NCI-H2171 (cell line): ENCODE data around the gene RLN1.
"Not testable (repeated sequence)": the region's sequence is repeated elsewhere in the genome, so short reads cannot be mapped to it uniquely, and the experiment has no call there.

Experiments
- DNase-seq: peaks from one replicate; lab custom pipeline; 2025; lab: John Stamatoyannopoulos, UW

RLN1 gene, protein sequence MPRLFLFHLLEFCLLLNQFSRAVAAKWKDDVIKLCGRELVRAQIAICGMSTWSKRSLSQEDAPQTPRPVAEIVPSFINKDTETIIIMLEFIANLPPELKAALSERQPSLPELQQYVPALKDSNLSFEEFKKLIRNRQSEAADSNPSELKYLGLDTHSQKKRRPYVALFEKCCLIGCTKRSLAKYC

DNA sequence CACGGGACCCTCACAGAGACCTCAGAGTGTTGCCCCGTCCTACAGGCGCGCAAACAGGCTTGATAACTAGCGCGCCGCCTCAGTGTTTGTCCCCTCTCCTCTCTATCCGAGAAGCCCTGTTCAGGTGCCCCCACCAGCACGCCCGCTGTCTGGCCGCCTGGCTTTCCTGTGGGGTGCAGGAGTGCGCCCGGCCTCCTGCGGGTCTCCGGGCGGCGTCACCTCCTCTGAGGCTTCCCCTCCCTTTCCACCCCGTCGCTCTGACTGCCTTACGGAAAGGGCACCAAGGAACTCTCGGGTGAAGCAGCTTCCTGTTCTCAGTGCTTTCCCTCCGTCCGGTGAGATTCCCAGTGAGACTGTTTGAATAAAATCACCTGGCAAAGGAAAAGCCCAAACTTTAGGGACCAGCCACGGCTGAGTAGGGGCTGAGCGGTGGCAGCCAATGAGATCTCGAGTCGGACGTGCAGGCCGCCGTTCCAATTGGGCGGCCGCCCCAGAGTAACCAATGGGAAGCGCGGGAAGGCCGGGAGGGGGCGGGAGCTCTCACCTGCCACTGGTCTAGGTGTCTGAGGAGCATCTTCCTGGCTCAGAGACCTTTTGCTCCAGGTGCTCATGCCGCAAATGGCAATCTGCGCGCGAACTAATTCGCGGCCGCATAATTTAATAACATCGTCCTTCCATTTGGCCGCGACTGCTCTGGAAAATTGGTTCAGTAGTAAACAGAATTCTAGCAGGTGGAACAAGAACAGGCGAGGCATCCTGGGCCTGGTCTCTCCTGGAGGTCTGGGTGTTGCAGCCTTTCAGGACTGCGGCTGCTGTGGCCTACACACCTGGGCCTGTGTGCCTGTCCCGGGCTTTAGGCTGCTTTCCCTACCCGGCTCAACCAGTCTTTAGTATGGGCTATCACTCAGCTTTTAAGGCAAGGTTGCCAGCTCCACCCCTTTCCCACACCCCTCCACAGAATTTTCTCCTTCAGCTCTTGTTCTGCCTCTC lies at the start of gene RLN1:
Gene RLN1, minus strand, starts transcription at position 885 of the 990 bp plus-strand sequence. Its CDS starts 130 bp downstream, at position 755.
- not testable (repeated sequence) for DNase-seq

DNA sequence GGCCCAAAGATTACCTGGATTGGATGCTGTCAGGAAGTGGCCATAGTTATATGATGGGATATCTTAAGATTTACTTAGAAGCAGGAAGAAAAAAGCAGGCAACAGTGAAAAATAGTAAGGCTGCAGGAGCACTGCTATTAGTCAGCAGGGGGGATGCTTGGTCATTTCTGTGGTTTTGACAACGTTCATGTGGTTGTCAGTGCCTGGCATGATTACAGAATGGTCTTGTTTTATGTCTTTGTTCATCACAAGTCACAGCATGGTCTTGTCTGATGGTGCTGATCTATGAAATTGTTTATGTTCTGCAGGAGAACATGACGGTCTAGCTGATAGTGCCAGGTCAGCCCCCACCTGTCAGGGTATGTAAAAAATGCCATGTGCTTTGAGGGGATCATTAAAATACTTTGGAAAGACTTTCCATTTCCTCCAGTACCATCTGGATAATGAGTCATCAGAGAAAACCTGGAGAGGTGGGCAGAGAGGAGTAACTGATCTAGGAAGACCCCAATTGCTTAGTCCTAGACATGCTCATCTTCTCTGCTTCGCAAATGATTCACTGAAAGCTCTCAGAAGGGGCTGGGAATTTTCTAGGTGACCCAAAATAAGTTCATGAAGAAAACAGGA lies 49.5 kb upstream of the RLN1 start:
- DNase-seq = no peak

DNA sequence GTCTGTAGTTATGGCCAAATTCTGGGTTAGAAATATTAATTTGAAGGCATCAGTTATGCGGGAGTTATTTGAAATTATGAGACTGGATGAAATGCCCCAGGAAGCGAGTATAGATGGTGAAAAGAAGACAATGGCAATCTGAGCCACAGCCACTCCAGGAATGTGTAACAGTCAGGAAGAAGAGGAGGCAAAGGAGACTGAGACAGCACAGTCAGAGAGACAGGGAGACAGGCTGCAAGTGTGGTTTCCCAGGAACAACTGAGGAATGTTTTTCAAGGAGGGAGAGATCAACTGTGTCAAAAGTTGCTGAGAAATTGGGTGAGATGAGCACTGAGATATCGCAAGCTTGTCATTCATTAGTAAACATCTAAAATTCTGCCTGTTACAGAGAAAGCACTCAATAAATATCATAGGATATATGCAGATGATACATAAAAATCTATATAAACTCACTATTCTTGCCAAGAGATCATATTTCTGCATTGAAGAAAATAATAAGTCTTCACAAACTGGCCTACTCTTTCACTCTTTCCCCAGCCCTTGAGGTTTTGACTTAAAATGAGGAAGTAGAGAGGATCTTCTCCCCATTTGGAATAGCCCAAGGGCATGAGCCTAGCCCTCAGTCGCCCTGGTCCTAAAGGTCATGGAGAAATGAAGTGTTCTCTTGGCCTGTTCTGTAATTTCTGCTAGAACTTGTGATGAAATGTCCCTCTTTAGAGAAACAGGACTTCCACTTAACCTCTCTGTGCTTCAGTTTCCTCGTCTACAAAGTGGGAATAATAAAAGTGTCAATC lies 48.5 kb upstream of the RLN1 start:
- no peak for DNase-seq

DNA sequence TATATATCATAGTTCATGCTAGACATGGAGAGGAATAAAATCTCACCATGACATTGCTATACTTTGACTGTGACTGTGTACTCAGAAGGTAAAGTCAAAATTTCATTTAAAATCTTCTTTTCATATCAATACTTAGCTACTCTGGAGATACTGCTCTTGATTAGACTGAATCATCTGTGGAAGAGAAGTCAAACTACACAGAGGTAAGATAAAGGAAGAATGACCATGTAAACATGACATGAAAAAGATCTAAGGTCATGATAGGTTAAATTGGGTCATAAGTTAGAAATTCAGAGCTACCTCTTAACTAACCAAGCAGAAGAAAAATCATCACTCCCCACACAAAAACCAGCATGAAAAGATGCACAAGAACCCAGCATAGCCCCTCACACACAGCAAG lies 44.8 kb upstream of the RLN1 start:
- DNase-seq = no peak

DNA sequence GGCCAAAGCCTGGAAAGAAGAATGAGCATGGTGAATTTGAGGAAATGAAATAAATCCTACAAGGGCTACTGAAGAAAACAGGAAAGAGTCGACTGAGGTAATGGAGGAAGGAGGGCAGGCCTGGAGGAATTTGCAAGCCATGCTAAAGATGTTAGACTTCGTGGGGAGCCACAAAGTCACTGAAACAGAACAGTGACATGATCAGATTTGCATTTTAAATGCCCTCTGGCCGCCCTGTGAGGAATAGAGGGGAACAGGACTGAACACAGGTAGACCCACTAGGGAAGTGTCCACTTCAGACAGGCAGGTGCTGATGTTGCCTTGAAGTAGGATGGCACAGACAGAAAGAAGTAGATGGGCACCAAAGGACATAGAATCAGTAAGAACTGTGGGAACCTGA lies 42.8 kb upstream of the RLN1 start:
- DNase-seq = no peak

DNA sequence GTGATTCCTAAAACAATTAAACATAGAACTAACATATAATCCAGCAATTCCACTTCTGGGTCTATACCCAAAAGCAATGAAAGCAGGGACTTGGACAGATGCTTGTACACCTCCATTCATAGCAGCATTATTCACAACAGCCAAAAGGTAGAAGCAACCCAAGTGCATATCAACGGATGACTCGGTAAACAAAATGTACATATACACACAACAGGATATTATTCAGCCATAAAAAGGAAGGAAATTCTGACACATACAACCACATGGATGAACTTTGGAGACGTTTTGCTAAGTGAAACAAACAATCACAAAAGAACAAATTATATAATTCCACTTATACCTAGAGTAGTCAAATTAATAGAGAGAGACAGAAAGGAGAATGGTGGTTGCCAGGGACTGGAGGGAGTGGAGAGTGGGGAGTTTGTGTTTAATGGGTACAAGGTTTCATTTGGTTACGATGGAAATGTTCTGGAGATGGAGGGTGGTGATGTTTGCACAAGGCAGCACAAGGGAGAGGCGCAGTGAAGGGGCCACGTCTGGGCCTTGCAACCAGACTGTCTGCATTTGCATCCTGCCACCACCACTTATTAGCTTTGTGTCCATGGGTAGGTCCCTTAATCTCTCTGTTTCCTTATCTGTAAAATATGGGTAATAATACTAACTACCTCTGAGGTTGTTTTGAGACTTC lies 36.3 kb upstream of the RLN1 start:
- no peak for DNase-seq

DNA sequence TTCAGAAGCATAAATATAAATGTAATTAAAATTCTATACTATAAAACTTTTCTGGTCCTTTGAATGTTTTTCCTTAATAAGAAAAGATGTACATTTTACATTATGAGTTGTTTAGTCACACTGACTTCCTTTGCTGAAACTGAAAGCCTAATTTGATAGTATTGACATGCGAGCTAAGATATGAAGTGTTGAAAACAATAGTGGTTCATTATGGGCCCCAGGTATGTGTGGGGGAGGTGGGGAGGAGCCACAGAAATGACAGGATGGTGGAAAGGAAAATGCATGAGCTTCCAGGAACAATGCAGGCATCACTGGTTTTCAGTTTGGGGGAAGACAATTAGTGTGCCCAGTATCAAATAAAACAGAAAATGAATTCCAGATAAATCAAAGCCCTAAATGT lies 35.4 kb upstream of the RLN1 start:
- no peak for DNase-seq

DNA sequence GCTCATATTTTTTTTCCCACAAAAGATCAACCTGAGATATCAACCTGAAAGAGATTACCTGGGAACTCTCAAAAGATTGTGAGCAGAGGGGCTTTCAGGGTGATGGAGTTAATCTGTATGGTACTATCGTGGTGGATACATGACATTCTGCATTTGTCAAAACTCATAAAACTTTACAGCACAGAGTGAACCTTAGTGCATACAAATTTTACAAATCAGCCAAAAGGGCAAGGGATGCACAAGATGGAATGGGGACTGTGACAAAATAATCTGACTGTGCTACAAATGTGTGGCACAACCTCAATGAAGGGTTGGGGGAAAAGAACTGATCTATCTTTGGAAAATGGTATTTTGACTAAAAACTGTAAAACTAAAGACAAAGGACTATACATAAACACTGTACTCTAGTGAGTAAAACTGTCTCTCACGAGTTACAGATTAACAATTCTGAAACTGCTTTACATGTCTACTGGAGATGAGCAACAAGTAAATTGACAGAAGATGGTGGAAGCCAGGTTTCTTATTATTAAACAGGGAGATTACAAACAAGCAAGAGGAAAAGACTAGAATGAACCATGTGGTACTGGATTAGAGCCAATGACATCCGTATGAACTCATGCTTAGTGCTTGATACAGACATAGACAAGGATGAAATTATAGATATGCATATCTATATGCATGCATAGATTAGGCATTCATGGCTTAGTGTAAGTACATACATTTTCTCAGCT lies 24.8 kb upstream of the RLN1 start:
- no peak for DNase-seq

DNA sequence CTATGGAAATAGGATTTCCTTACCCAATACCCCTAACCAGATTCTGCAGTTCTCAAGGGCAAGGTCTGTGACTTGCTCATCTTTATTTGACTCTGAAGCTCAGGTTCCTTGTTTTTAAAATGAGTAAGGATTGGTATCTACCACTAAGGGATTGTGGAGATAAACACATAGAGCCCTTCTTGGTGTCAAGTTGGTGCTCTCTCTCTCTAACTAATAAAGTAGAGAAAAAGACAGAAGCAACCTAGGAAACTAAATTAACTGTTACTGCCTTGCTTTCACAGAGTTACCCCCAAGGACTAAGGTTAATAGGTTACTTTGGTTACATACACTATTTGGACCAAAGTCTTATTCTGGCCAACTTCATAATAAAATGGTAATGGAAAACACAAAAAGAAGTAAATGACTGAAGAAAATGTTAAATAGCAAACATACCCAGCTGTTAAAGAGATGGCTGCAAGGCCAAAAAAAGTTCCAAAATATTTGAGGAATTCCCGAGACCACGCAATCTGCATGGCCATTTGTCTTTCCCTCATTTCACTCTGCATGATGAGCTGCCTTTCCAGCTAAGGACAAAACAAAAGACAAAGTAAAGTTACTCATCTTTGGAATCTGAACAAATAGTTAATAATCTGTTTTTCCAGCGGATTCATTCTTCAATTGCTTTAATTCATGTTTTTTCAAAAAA lies 21.8 kb upstream of the RLN1 start:
- no peak for DNase-seq

DNA sequence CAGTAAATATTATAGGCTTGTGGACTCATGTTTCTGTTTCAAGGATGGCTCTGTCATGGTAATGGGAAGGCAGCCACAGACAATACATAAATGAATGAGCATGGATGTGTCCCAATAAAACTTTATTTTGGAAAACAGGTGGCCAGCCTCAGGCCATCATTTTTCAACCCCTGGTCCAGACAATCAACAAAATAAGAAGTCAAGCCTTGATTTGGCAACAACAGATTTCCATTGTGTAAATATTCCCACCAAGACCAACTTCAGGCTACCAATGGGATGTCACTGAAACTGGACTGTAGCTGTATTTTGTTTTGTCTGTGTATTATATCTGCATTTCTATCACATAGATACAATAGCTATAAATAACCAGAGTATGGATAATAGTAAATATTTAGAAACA lies 20.7 kb upstream of the RLN1 start:
- no peak for DNase-seq

DNA sequence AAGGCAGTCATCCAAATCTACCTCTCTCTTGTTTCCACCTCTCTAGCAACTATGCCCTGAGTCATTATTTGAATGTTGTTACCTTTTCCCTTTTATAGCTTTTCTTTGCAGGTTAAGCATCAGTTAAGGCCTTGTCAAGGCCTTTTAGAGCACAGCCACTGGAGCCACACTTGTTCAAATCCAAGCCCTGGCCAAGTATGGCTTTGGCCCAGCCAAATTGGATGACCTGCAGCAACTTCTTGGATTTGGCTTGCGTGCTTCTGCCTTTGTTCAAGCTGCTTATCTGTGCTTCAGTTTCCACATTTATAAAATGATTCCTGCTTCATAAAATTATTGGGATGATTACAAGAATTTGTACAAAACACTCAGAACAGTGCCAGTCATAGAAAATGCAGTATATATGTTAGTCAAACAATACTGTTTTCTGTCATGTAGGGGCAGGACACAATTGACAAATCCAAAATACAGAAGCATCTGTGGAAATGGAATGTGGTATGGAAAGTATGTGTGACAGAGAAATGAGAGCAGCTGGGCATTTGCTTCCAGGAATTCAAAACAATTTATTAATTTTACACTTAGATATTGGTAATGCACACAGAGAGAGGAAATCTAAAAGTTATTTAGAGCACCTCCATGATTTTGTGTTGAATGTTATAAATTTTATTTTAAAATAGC lies 17.9 kb upstream of the RLN1 start:
- no peak for DNase-seq

DNA sequence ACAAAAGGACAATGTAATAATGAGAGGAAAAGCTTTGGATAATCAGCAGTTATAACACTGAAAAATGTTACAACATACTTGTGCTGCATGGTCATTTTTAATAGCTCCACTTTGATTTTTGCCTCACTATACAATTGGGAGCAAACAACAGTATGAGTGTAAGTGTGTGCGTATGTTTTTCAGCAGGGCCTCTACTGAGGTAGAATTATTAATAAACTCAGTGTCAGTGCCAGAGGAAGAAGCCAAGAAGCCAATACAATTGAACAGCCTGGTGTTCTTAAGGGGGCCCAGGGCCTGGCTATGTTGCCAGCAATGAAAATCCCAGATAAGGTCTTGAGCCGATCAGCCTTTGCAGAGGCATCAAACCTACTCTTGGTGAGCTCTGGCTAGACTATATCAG lies 16.1 kb upstream of the RLN1 start:
- no peak for DNase-seq

DNA sequence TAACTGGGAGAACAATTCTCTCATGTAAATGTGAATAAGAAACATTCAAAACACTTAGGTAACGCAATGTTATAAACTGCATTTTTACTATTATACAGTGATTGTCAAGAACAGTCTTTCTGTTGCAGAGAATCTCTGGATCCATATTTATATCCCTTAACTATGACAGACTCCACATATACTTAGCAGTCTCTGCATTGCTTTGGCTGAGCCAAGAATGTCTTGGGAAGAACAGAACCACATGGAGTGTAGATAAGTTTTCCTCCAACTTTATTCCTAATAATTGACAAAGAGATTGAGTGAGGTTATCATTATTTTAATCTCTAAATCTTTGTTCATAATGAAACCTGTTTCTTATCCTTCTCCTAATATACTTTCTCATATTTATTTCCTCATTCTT lies 15.6 kb upstream of the RLN1 start:
- DNase-seq = no peak

DNA sequence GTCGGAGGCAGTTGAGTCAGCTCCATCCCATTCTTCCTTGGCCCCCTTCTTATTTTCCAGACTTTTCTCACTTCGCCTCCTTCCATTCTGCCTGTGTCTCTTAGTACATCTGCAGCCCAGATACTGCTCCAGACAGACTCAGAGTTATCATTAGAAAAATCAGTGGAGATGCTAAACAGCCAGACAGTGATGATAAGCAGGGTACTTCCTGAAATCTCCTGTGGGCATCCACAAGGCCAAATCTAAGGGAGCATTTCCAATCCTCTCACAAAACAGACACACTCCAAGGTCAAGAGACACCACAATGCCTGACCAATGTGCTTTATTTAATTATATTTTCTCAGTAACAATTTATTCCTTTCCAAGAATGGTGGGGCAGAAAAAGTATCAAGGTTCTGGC lies 14.5 kb upstream of the RLN1 start:
- no peak for DNase-seq

DNA sequence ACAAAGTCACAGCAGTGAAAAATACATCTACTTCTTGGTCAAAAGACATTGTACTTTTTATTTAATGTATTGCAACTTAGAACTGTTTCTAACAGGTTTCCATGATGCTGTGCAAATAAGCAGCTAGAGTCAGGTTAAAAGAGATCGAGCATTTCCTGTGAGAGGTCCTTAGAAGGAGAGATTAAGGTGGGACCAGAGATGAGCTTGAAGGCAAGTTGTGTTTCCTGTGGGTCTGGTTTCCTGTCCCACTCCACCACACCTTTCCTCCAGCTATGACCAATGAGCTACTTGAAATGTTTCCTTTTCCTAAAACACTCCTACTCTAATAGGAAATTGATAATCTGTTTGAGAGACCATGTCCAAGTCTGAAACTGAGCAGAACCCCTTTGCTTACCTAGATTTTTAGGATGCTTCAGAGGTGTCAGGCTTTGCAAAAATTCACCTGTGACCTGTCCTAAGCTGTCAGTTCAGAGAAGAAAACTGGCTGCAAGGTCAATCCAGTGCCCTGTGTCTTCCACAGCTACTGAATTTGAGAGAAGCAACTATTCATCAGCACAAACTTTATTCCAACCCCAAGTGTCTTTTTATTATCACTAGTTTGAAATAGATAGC lies 13.1 kb upstream of the RLN1 start:
- no peak for DNase-seq

DNA sequence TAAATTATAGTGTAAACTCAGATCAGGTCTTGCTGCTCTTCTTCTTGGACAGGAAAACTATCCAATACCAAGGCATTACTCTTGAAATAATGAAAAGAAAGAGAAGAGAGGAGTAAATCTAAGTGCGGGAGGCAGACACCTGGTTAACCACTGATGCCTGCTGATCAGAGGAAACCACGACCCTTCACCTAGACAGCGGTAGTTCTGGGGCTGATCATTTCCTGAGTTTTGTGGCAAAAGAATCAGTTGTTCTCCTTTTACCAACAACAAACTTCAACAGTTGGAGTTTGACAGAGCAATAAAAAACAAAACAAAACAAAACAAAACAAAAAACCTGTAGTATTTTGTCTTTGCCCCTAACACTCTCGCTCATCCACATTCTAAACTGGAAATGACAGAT lies 3.0 kb downstream of the RLN1 start:
- DNase-seq = no peak

DNA sequence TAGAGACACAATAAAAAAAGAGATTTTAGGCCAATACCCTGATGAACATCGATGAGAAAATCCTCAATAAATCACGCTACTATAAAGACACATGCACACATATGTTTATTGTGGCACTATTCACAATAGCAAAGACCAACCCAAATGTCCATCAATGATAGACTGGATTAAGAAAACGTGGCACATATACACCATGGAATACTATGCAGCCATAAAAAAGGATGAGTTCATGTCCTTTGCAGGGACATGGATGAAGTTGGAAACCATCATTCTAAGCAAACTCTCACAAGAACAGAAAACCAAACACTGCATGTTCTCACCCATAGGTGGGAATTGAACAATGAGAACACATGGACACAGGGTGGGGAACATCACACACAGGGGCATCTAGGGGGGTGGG lies 8.4 kb downstream of the RLN1 start:
- DNase-seq = not testable (repeated sequence)

DNA sequence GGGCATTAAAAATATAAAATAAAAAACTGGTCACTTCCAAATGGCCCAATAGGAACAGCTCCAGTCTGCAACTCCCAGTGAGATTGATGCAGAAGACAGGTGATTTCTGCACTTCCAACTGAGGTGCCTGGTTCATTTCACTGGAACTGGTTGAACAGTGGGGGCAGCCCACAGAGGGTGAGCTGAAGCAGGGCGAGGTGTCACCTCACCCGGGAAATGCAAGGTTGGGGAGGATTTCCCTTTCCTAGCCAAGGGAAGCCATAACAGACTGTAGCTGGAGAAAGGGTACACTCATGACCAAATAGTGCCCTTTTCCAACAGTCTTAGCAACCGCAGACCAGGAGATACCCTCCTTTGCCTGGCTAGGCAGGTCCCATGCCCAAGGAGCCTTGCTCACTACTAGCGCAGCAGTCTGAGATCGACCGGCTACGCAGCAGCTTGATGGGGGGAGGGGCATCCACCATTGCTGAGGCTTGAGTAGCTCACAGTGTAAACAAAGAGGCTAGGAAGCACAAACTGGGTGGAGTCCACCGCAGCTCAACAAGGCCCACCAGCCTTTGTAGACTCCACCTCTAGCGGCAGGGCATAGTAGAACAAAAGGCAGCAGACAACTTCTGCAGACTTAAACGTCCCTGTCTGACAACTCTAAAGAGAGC lies 12.7 kb downstream of the RLN1 start:
- DNase-seq = peak; percentile 29

DNA sequence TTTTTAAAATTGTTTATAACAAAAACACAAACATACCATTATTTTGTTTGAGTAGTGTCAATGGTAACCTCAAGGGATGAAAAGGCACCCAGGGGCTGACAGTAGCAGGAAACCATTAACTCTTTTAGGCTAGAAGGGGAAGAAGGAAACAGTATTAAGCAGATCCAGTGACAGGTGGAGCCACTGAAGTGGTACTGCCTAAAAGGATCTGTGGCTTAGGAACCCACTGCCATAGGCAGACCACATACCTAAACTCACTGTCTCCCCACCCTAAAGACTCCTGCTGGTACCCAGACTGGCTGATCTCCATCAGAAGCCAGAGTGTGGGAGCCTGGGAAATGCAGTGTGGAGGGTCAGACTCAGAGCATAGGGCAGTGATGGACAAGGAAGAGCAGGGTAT lies 13.5 kb downstream of the RLN1 start:
- DNase-seq = no peak
